Esophagus muscularis mucosa (tissue), 3 donors: ENCODE data around the gene KANK3.

Experiments used
- CTCF ChIP-seq, 3 experiments: fragments of 200-600 bp in 2 of 3; fragments of 450-650 bp in 1 of 3; sonication (generic) in 2 of 3; IDR thresholded peaks; one replicate each; pipeline ENCODE4 v1.5.1; 2017 to 2019; ENCODE audit warnings: antibody characterized with exemption in 3 of 3, mild to moderate bottlenecking in 2 of 3, moderate library complexity in 1 of 3
- POLR2A ChIP-seq: fragments of 450-650 bp; IDR thresholded peaks from one replicate; pipeline ENCODE4 v1.6.1; 2017; ENCODE audit warnings: antibody characterized with exemption, moderate library complexity, mild to moderate bottlenecking, low read depth

GRCh38 chr19:8358948-8359347, 15.9 kb upstream of the KANK3 start:
- no peak for TF ChIP-seq POLR2A
- no peak for TF ChIP-seq CTCF (IDR thresholded peaks at IDR 0.05)
